Motor neuron (in vitro differentiated cells): ENCODE results near the gene NMT1. TPM values are rescaled to one million over a fixed set of nuclear protein-coding genes. Genes with fewer than 3 reads are reported as not detected.

Experiments used
- ATAC-seq, 8 experiments: fragments of 200-7000 bp; cut with Tn5 transposase; replicated peaks in 6 of 8; 2 replicates each; pipeline ENCODE4 v1.8.0; 2021; ENCODE audit warnings: mild to moderate bottlenecking in 8 of 8, moderate library complexity in 8 of 8
- H3K27ac ChIP-seq, 2 donors: fragments of 250-450 bp; sonication (Bioruptor Pico); 2 replicates each; pipeline ENCODE4 v1.9.0; 2021; ENCODE audit warnings: antibody characterized with exemption in 2 of 2, mild to moderate bottlenecking in 2 of 2, moderate library complexity in 1 of 2
- H3K4me1 ChIP-seq, 2 donors: fragments of 250-450 bp; sonication (Bioruptor Pico); replicated peaks in 1 of 2; 2 replicates each; pipeline ENCODE4 v1.6.1; 2021; ENCODE audit warnings: antibody characterized with exemption in 2 of 2, mild to moderate bottlenecking in 2 of 2, moderate library complexity in 1 of 2
- H3K4me3 ChIP-seq, 5 donors: fragments of 250-450 bp; sonication (Bioruptor Pico); 2 replicates each; pipeline ENCODE4 v1.9.0; 2021; ENCODE audit warnings: antibody characterized with exemption in 5 of 5, mild to moderate bottlenecking in 5 of 5, moderate library complexity in 4 of 5
- WGBS, 10 experiments: fragments of 450-650 bp; shearing (Covaris generic); methylation state at CpG; one replicate each; pipeline ENCODE4 v1.0.0; 2022; 5-methylcytosine and 5-hydroxymethylcytosine counted together
- in situ Hi-C, 9 experiments: fragments of 400-800 bp; cut with MboI; loops; one replicate each; pipeline ENCODE4 v1.15.0; 2021; ENCODE audit warnings: low sequenced_read_pairs in 9 of 9, low pct_unique_long_range_greater_than_20kb in 2 of 9; ENCODE audit not compliant: unreplicated experiment in 9 of 9
- total RNA-seq, 8 experiments: library from RNA; unstranded; fragments of 300-600 nt; gene quantifications; 2 replicates each; pipeline versions ENCODE4 v1.2.3 to v1.2.4, GENCODE V29; 2022

NMT1 gene
- total RNA-seq, 8 experiments from 2014 or later: 38.3 to 140 (median 67.8) TPM

GRCh38 chr17:45104029-45104428, 42.9 kb downstream of the NMT1 start:
- in situ Hi-C loops: no loop called here
- ATAC-seq: no peak
- H3K4me3 ChIP-seq: no peak overlapping the region
- no peak overlapping the region for H3K27ac ChIP-seq
- no peaks in the 10 kb centered on the region for H3K4me1 ChIP-seq
- 0 to 100% (median 84%) methylated on average over 1 to 6 of the region's 8 CpGs; no CpG with 5 or more reads in 7 of the 10 experiments for WGBS, 10 experiments

GRCh38 chr17:45104497-45104896, 43.4 kb downstream of the NMT1 start:
- H3K27ac ChIP-seq: no peak overlapping the region
- WGBS, 10 experiments: 90 to 100% (median 91%) methylated on average over 2 to 4 of the region's 6 CpGs; no CpG with 5 or more reads in 7 of the 10 experiments
- ATAC-seq: no peak
- in situ Hi-C loops: no loop called here
- no peak overlapping the region for H3K4me3 ChIP-seq
- no peaks in the 10 kb centered on the region for H3K4me1 ChIP-seq

GRCh38 chr17:45104907-45105624, 43.9 kb downstream of the NMT1 start:
- no peaks in the 10 kb centered on the region for H3K4me1 ChIP-seq
- peak in 2 of 8 experiments; percentile 6 to 13 for ATAC-seq
- no peak overlapping the region for H3K4me3 ChIP-seq
- in situ Hi-C loops: no loop called here
- WGBS, 10 experiments: 77 to 93% (median 85%) methylated on average over 2 to 8 of the region's 17 CpGs; no CpG with 5 or more reads in 4 of the 10 experiments
- no peak overlapping the region for H3K27ac ChIP-seq

- H3K27ac ChIP-seq: no peak overlapping the region
- H3K4me3 ChIP-seq: no peak overlapping the region
- peaks cover 0 to under 1% of the 10 kb centered on the region in 2 donors for H3K4me1 ChIP-seq
- in situ Hi-C loops: no loop called here
- no peak for ATAC-seq
- 50 to 100% (median 85%) methylated on average over 1 to 2 of the region's 5 CpGs; no CpG with 5 or more reads in 6 of the 10 experiments for WGBS, 10 experiments
These were observed 45.0 kb downstream of the NMT1 start for GRCh38 chr17:45106096-45106495.

- 73 to 100% (median 85%) methylated on average over 1 to 4 of the region's 5 CpGs; no CpG with 5 or more reads in 3 of the 10 experiments for WGBS, 10 experiments
- no peak for ATAC-seq
- no peak overlapping the region for H3K4me3 ChIP-seq
- peaks cover 0 to 4% of the 10 kb centered on the region in 2 donors for H3K4me1 ChIP-seq
- H3K27ac ChIP-seq: no peak overlapping the region
- in situ Hi-C loops: no loop called here
These were observed 45.5 kb downstream of the NMT1 start for GRCh38 chr17:45106582-45106981.

- ATAC-seq: peak in 1 of 8 experiments; percentile 2
- H3K4me1 ChIP-seq: peaks cover 0 to 4% of the 10 kb centered on the region in 2 donors
- H3K4me3 ChIP-seq: no peak overlapping the region
- WGBS, 10 experiments: 40 to 100% (median 88%) methylated on average over 1 to 5 of the region's 13 CpGs; no CpG with 5 or more reads in 1 of the 10 experiments
- in situ Hi-C loops: no loop called here
- no peak overlapping the region for H3K27ac ChIP-seq
These were observed 46.3 kb downstream of the NMT1 start for GRCh38 chr17:45107293-45108010.

- ATAC-seq: peak in 2 of 8 experiments; percentile 11 to 12
- H3K4me3 ChIP-seq: no peak overlapping the region
- WGBS, 10 experiments: 20 to 96% (median 88%) methylated on average over 1 to 5 of the region's 9 CpGs; no CpG with 5 or more reads in 4 of the 10 experiments
- no peak overlapping the region for H3K27ac ChIP-seq
- in situ Hi-C loops: no loop called here
- peaks cover 0 to 4% of the 10 kb centered on the region in 2 donors for H3K4me1 ChIP-seq
These were observed 46.9 kb downstream of the NMT1 start for GRCh38 chr17:45108051-45108450.

GRCh38 chr17:45108595-45109521, 47.7 kb downstream of the NMT1 start:
- H3K27ac ChIP-seq: no peak overlapping the region
- in situ Hi-C loops: no loop called here

GRCh38 chr17:45110676-45111611, 49.8 kb downstream of the NMT1 start:
- Histone ChIP-seq H3K27ac (no peak overlapping the region), H3K4me3 (no peak overlapping the region), H3K4me1 (peaks cover 0 to 4% of the 10 kb centered on the region in 2 donors)
- peak; percentile 13 to 55 (median 26) for ATAC-seq
- in situ Hi-C loops: no loop called here
- 9 to 100% (median 92%) methylated on average over 1 to 6 of the region's 16 CpGs; no CpG with 5 or more reads in 2 of the 10 experiments for WGBS, 10 experiments

More at GRCh38 chr17:45108595-45109521, 47.7 kb downstream of the NMT1 start:
- WGBS, 10 experiments: 69 to 100% (median 83%) methylated on average over 1 to 3 of the region's 12 CpGs; no CpG with 5 or more reads in 5 of the 10 experiments
- peaks cover 0 to 4% of the 10 kb centered on the region in 2 donors for H3K4me1 ChIP-seq
- no peak overlapping the region for H3K4me3 ChIP-seq
- ATAC-seq: peak in 1 of 8 experiments; percentile 3

- WGBS, 10 experiments: 80 to 100% methylated on average over 1 to 2 of the region's 11 CpGs; no CpG with 5 or more reads in 8 of the 10 experiments
- H3K4me3 ChIP-seq: no peak overlapping the region
- in situ Hi-C loops: no loop called here
- ATAC-seq: no peak
- no peak overlapping the region for H3K27ac ChIP-seq
- peaks cover 0 to 4% of the 10 kb centered on the region in 2 donors for H3K4me1 ChIP-seq
These were observed 50.7 kb downstream of the NMT1 start for GRCh38 chr17:45111850-45112249.

GRCh38 chr17:45112559-45113423, 51.7 kb downstream of the NMT1 start:
- ATAC-seq: no peak
- H3K27ac ChIP-seq: no peak overlapping the region
- H3K4me1 ChIP-seq: peaks cover 0 to 4% of the 10 kb centered on the region in 2 donors
- in situ Hi-C loops: no loop called here
- no peak overlapping the region for H3K4me3 ChIP-seq
- WGBS, 10 experiments: 86 to 100% (median 98%) methylated on average over 1 to 8 of the region's 23 CpGs; no CpG with 5 or more reads in 5 of the 10 experiments
